Lung (tissue), 12 donors: ENCODE measurements around the gene PTGDR. TPM values are rescaled to one million over a fixed set of nuclear protein-coding genes. Genes with fewer than 3 reads are reported as not detected.

Experiments
- ATAC-seq: fragments of 200-7000 bp; cut with Tn5 transposase; one replicate; pipeline ENCODE4 v1.9.1; 2020; ENCODE audit warnings: moderate number of reproducible peaks; ENCODE audit not compliant: insufficient read depth, low FRiP score
- DNase-seq, 3 donors: peaks; one replicate each; pipeline ENCODE4 v3.0.0-alpha.2; 2013 to 2017
- H3K27ac ChIP-seq, 2 donors: one replicate each; pipeline ENCODE4 v1.5.1; 2013; ENCODE audit warnings: mild to moderate bottlenecking in 2 of 2, moderate library complexity in 2 of 2, control low read depth in 1 of 2, inconsistent platforms in 1 of 2, low read depth in 1 of 2, low read length in 1 of 2
- H3K27me3 ChIP-seq, 3 donors: one replicate each; pipeline ENCODE4 v1.5.1; 2013; ENCODE audit warnings: low read length in 2 of 3; ENCODE audit not compliant: control insufficient read depth in 3 of 3, insufficient read depth in 3 of 3
- H3K36me3 ChIP-seq, 4 donors: one replicate each; pipeline ENCODE4 v1.5.1; 2013; ENCODE audit warnings: low read length in 4 of 4, mild to moderate bottlenecking in 1 of 4, moderate library complexity in 1 of 4; ENCODE audit not compliant: control insufficient read depth in 4 of 4, insufficient read depth in 4 of 4
- H3K4me1 ChIP-seq, 5 donors: one replicate each; pipeline ENCODE4 v1.5.1; 2013; ENCODE audit warnings: low read length in 5 of 5, mild to moderate bottlenecking in 2 of 5, moderate library complexity in 1 of 5; ENCODE audit not compliant: control insufficient read depth in 5 of 5, insufficient read depth in 5 of 5
- H3K4me3 ChIP-seq: one replicate; pipeline ENCODE4 v1.5.1; 2013; ENCODE audit warnings: mild to moderate bottlenecking, control low read depth, moderate library complexity
- H3K9ac ChIP-seq, 2 donors: one replicate each; pipeline ENCODE4 v1.5.1; 2013; ENCODE audit warnings: low read length in 2 of 2, control low read depth in 1 of 2; ENCODE audit not compliant: insufficient read depth in 1 of 2
- H3K9me3 ChIP-seq, 4 donors: one replicate each; pipeline ENCODE4 v1.5.1; 2013; ENCODE audit warnings: low read length in 3 of 4, mild to moderate bottlenecking in 1 of 4, moderate library complexity in 1 of 4; ENCODE audit not compliant: control insufficient read depth in 4 of 4, insufficient read depth in 3 of 4
- CTCF ChIP-seq: IDR thresholded peaks from 2 replicates; pipeline ENCODE4 v1.5.1; 2012; ENCODE audit warnings: mild to moderate bottlenecking; ENCODE audit errors: control extremely low read depth, extremely low read depth
- WGBS, 2 donors: extraction: QIAGEN DNeasy Blood & Tissue Kit; methylation state at CpG; one replicate each; pipeline ENCODE4 v1.1.7; 2013; 5-methylcytosine and 5-hydroxymethylcytosine counted together
- polyA plus RNA-seq, 2 donors: library from polyadenylated mRNA; stranded (reverse); fragments of 200-250 nt; gene quantifications; one replicate each; pipeline ENCODE4 v1.2.1, GENCODE V29; 2013
- total RNA-seq, 2 donors: library from RNA; depleted of rRNA in 1 of 2; stranded (reverse); fragments of >200 nt in 1 of 2; gene quantifications; one replicate each; pipeline ENCODE4 v1.2.1, GENCODE V29; 2014 to 2021
- donor health status: control.
- donor health status: control.
- donor health status: Bipolar disorder and iron deficiency.
- donor health status: healthy.
- donor health status: DM: yes; HTN: yes; CAD: no.

Gene PTGDR
- total and polyA plus RNA-seq, 4 donors, result 0.31 to 1.7 (median 0.70) TPM

- H3K4me1 ChIP-seq, result peaks cover 0 to 50% (median 10%) of the 10 kb centered on the region in 5 donors
Measured at GRCh38 chr14:52313903-52314594, 46.6 kb downstream of the PTGDR start, which contains the start of gene PTGER2. Gene PTGER2, plus strand, starts transcription at chr14:52314312. Its CDS starts 237 bp downstream, at chr14:52314549.

GRCh38 chr14:52314595-52315354, 47.3 kb downstream of the PTGDR start:
- Histone ChIP-seq H3K9me3 (no peaks in the 10 kb centered on the region), H3K36me3 (no peaks in the 10 kb centered on the region), H3K27ac (peak overlapping the region in 1 of 2 donors; percentile 88), H3K4me3 (peak overlapping the region; percentile 46), H3K9ac (peak overlapping the region in 1 of 2 donors; percentile 24), H3K4me1 (peaks cover 0 to 57% (median 10%) of the 10 kb centered on the region in 5 donors), H3K27me3 (peaks cover 0 to 32% (median 0%) of the 10 kb centered on the region in 3 donors)
- no peak for TF ChIP-seq CTCF
- WGBS, 2 donors, result 1 to 3% methylated on average over 63 of the region's 63 CpGs
- DNase-seq, result peak; percentile 33 to 56 (median 53)
- ATAC-seq, result peak; percentile 13

More at GRCh38 chr14:52313903-52314594, 46.6 kb downstream of the PTGDR start, which contains the start of gene PTGER2:
- H3K36me3 ChIP-seq, result no peaks in the 10 kb centered on the region
- ATAC-seq (peak; percentile 89), DNase-seq (peak; percentile 83 to 89 (median 84))
- peak within 1 kb of the TSS in 1 of 2 donors; percentile 91 for H3K27ac ChIP-seq
- peak within 1 kb of the TSS in 1 of 2 donors; percentile 50 for H3K9ac ChIP-seq
- peaks cover 0 to 2% (median 0%) of the 10 kb centered on the region in 4 donors for H3K9me3 ChIP-seq
- peaks cover 0 to 32% (median 0%) of the 10 kb centered on the region in 3 donors for H3K27me3 ChIP-seq
- no peak for TF ChIP-seq CTCF
- H3K4me3 ChIP-seq, result peak within 1 kb of the TSS; percentile 46
- WGBS, 2 donors, result 0% methylated on average over 58 to 73 of the region's 73 CpGs

GRCh38 chr14:52315355-52315718, 47.8 kb downstream of the PTGDR start:
- Histone ChIP-seq H3K36me3 (no peaks in the 10 kb centered on the region), H3K27ac (peak overlapping the region in 1 of 2 donors; percentile 88), H3K27me3 (peaks cover 0 to 32% (median 0%) of the 10 kb centered on the region in 3 donors), H3K9me3 (no peaks in the 10 kb centered on the region), H3K4me3 (peak overlapping the region; percentile 17), H3K4me1 (peaks cover 0 to 62% (median 10%) of the 10 kb centered on the region in 5 donors), H3K9ac (peak overlapping the region in 1 of 2 donors; percentile 52)
- DNase-seq, result peak in 2 of 3 donors; percentile 46 to 64
- peak; percentile 2 for ATAC-seq
- WGBS, 2 donors, result 17 to 28% methylated on average over 11 of the region's 11 CpGs
- TF ChIP-seq CTCF, result no peak
